Lung (tissue), 12 donors: Measurements from ENCODE around the gene THRAP3. TPM values are rescaled to one million over a fixed set of nuclear protein-coding genes. Genes with fewer than 3 reads are reported as not detected.
"Not testable (repeated sequence)": the region's sequence is repeated elsewhere in the genome, so short reads cannot be mapped to it uniquely, and the experiment has no call there.

Experiments
- ATAC-seq: fragments of 200-7000 bp; cut with Tn5 transposase; one replicate; pipeline ENCODE4 v1.9.1; 2020; ENCODE audit warnings: moderate number of reproducible peaks; ENCODE audit not compliant: insufficient read depth, low FRiP score
- DNase-seq, 3 donors: peaks; one replicate each; pipeline ENCODE4 v3.0.0-alpha.2; 2013 to 2017
- H3K27ac ChIP-seq, 2 donors: one replicate each; pipeline ENCODE4 v1.5.1; 2013; ENCODE audit warnings: mild to moderate bottlenecking in 2 of 2, moderate library complexity in 2 of 2, control low read depth in 1 of 2, inconsistent platforms in 1 of 2, low read depth in 1 of 2, low read length in 1 of 2
- H3K27me3 ChIP-seq, 3 donors: one replicate each; pipeline ENCODE4 v1.5.1; 2013; ENCODE audit warnings: low read length in 2 of 3; ENCODE audit not compliant: control insufficient read depth in 3 of 3, insufficient read depth in 3 of 3
- H3K36me3 ChIP-seq, 4 donors: one replicate each; pipeline ENCODE4 v1.5.1; 2013; ENCODE audit warnings: low read length in 4 of 4, mild to moderate bottlenecking in 1 of 4, moderate library complexity in 1 of 4; ENCODE audit not compliant: control insufficient read depth in 4 of 4, insufficient read depth in 4 of 4
- H3K4me1 ChIP-seq, 5 donors: one replicate each; pipeline ENCODE4 v1.5.1; 2013; ENCODE audit warnings: low read length in 5 of 5, mild to moderate bottlenecking in 2 of 5, moderate library complexity in 1 of 5; ENCODE audit not compliant: control insufficient read depth in 5 of 5, insufficient read depth in 5 of 5
- H3K4me3 ChIP-seq: one replicate; pipeline ENCODE4 v1.5.1; 2013; ENCODE audit warnings: mild to moderate bottlenecking, control low read depth, moderate library complexity
- H3K9ac ChIP-seq, 2 donors: one replicate each; pipeline ENCODE4 v1.5.1; 2013; ENCODE audit warnings: low read length in 2 of 2, control low read depth in 1 of 2; ENCODE audit not compliant: insufficient read depth in 1 of 2
- H3K9me3 ChIP-seq, 4 donors: one replicate each; pipeline ENCODE4 v1.5.1; 2013; ENCODE audit warnings: low read length in 3 of 4, mild to moderate bottlenecking in 1 of 4, moderate library complexity in 1 of 4; ENCODE audit not compliant: control insufficient read depth in 4 of 4, insufficient read depth in 3 of 4
- WGBS, 2 donors: extraction: QIAGEN DNeasy Blood & Tissue Kit; methylation state at CpG; one replicate each; pipeline ENCODE4 v1.1.7; 2013; 5-methylcytosine and 5-hydroxymethylcytosine counted together
- polyA plus RNA-seq, 2 donors: library from polyadenylated mRNA; stranded (reverse); fragments of 200-250 nt; gene quantifications; one replicate each; pipeline ENCODE4 v1.2.1, GENCODE V29; 2013
- total RNA-seq, 2 donors: library from RNA; depleted of rRNA in 1 of 2; stranded (reverse); fragments of >200 nt in 1 of 2; gene quantifications; one replicate each; pipeline ENCODE4 v1.2.1, GENCODE V29; 2014 to 2021
- TF ChIP-seq, protein P1 (sequence below): IDR thresholded peaks from 2 replicates; pipeline ENCODE4 v1.5.1; 2012; ENCODE audit warnings: mild to moderate bottlenecking; ENCODE audit errors: control extremely low read depth, extremely low read depth
- donor health status: control.
- donor health status: control.
- donor health status: Bipolar disorder and iron deficiency.
- donor health status: healthy.
- donor health status: DM: yes; HTN: yes; CAD: no.

The THRAP3 gene
- total and polyA plus RNA-seq, 4 donors = 25.1 to 92.9 (median 67.3) TPM

- peaks cover 2 to 9% (median 5%) of the 10 kb centered on the region in 4 donors for H3K36me3 ChIP-seq
- peak overlapping the region in 1 of 2 donors; percentile 95 for H3K9ac ChIP-seq
- no peaks in the 10 kb centered on the region for H3K9me3 ChIP-seq
- H3K4me3 ChIP-seq = peak overlapping the region; percentile 73
- H3K27ac ChIP-seq = peak overlapping the region; percentile 92 to 95
- DNase-seq (no peak), ATAC-seq (no peak)
- no peaks in the 10 kb centered on the region for H3K27me3 ChIP-seq
- TF ChIP-seq, protein P1, sequence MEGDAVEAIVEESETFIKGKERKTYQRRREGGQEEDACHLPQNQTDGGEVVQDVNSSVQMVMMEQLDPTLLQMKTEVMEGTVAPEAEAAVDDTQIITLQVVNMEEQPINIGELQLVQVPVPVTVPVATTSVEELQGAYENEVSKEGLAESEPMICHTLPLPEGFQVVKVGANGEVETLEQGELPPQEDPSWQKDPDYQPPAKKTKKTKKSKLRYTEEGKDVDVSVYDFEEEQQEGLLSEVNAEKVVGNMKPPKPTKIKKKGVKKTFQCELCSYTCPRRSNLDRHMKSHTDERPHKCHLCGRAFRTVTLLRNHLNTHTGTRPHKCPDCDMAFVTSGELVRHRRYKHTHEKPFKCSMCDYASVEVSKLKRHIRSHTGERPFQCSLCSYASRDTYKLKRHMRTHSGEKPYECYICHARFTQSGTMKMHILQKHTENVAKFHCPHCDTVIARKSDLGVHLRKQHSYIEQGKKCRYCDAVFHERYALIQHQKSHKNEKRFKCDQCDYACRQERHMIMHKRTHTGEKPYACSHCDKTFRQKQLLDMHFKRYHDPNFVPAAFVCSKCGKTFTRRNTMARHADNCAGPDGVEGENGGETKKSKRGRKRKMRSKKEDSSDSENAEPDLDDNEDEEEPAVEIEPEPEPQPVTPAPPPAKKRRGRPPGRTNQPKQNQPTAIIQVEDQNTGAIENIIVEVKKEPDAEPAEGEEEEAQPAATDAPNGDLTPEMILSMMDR = no peak
- WGBS, 2 donors = 15 to 42% methylated on average over 10 of the region's 10 CpGs
- peaks cover 0 to 26% (median 7%) of the 10 kb centered on the region in 5 donors for H3K4me1 ChIP-seq
Observed at GRCh38 chr1:36225283-36225899, 1.1 kb downstream of the THRAP3 start.

DNA sequence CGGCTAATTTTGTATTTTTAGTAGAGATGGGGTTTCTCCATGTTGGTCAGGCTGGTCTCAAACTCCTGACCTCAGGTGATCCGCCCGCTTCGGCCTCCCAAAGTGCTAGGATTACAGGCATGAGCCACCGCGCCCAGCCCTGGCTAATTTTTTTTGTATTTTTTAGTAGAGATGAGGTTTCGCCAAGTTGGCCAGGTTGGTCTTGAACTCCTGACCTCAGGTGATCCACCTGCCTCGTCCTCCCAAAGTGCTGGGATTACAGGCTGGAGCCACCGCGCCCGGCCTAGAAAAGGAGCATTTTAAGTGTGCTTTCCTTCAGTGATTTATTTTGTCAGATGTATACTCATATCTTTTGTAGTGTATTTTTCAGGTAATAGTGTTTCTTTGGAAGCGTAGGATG, 6.0 kb downstream of the THRAP3 start:
- H3K9ac ChIP-seq, H3K27ac ChIP-seq, H3K27me3 ChIP-seq, ATAC-seq, H3K4me3 ChIP-seq, H3K9me3 ChIP-seq, DNase-seq: not testable (repeated sequence)
- Histone ChIP-seq H3K4me1 (peaks cover 1 to 27% (median 7%) of the 10 kb centered on the region in 5 donors), H3K36me3 (peaks cover 8 to 16% (median 15%) of the 10 kb centered on the region in 4 donors)
- WGBS, 2 donors = 94 to 96% methylated on average over 12 of the region's 12 CpGs

- Histone ChIP-seq H3K27ac (peak overlapping the region in 1 of 2 donors; percentile 46), H3K9ac (no peak overlapping the region)
- TF ChIP-seq, protein P1 = no peak
Observed at GRCh38 chr1:36231191-36231590, 6.9 kb downstream of the THRAP3 start.

DNA sequence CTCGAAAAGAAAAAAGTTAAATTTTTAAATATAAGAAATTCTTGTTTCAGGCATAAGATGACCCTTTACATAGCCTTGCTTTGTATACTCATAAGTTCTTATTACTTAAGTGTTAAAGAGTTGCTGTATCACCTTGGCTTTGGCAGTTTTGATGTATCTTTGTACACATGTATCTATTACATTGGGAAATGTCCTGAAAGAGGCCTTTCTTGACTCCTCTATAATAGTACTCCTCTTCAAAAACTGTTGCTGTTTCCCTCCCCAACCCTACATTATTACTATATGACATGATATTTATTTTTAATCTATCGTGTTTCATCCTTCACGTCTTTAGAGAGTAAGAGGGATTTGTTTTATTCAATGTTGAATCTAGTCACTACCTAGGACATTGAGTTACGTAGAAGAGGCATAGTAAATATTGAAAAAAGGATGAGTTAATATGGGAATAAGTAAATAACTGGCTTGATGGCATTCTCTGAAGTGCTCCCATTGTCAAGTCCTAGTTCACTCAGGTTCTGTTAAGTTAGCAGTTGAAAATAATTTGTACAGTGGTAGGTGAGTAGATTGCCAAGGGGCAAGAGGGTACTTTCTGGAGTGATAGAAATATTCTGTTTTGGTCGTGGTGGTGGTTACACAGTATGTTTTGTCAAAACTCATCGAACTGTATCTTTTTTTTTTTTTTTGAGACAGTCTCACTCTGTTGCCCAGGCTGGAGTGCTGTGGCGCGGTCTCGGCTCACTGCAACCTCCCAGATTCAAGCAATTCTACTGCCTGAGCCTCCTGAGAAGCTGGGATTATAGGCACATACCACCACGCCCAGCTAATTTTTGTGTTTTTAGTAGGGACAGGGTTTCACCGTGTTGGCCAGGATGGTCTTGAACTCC, 8.2 kb downstream of the THRAP3 start:
- Histone ChIP-seq H3K4me1 (peaks cover 0 to 15% (median 3%) of the 10 kb centered on the region in 5 donors), H3K9ac (no peak overlapping the region), H3K36me3 (peaks cover 8 to 20% (median 13%) of the 10 kb centered on the region in 4 donors), H3K27ac (no peak overlapping the region), H3K9me3 (no peaks in the 10 kb centered on the region), H3K27me3 (no peaks in the 10 kb centered on the region), H3K4me3 (no peak overlapping the region)
- DNase-seq (no peak), ATAC-seq (no peak)
- TF ChIP-seq, protein P1 = no peak
- 88 to 90% methylated on average over 11 of the region's 11 CpGs for WGBS, 2 donors

More at GRCh38 chr1:36231191-36231590, 6.9 kb downstream of the THRAP3 start:
- 44 to 69% methylated on average over 1 of the region's 1 CpG for WGBS, 2 donors
- ATAC-seq (no peak), DNase-seq (no peak)
- Histone ChIP-seq H3K36me3 (peaks cover 8 to 16% (median 16%) of the 10 kb centered on the region in 4 donors), H3K9me3 (no peaks in the 10 kb centered on the region), H3K4me1 (peaks cover under 1 to 24% (median 5%) of the 10 kb centered on the region in 5 donors), H3K4me3 (no peak overlapping the region), H3K27me3 (no peaks in the 10 kb centered on the region)
